Measurements from ENCODE around the gene PIGU. TPM values are rescaled to one million over a fixed set of nuclear protein-coding genes. Genes with fewer than 3 reads are reported as not detected.

PIGU gene
- total RNA-seq, 1 experiment from 2014 or later: 25.1 TPM

- TF ChIP-seq REST (IDR thresholded peaks at IDR 0.05; ENCODE audit: low read depth): no peak
- TF ChIP-seq EGR1 (IDR thresholded peaks at IDR 0.05; ENCODE audit: low read depth): no peak
- TF ChIP-seq MAX (IDR thresholded peaks at IDR 0.05): no peak
These were observed 145.2 kb downstream of the PIGU start (continued) for GRCh38 chr20:34531608-34532265.

- Histone ChIP-seq H3K79me2 (ENCODE audit: insufficient read depth, low read length) (peaks cover 29% of the 10 kb centered on the region), H3K9me2 (ENCODE audit: insufficient read depth) (no peaks in the 10 kb centered on the region)
- CTCF ChIA-PET: no interaction called here
- TF ChIP-seq JUND (IDR thresholded peaks at IDR 0.05) (no peak), SIN3A (IDR thresholded peaks at IDR 0.05; ENCODE audit: low read depth) (no peak), EZH2phosphoT487 (IDR thresholded peaks at IDR 0.05; ENCODE audit: borderline replicate concordance) (no peak), ZNF274 (IDR thresholded peaks at IDR 0.05; ENCODE audit: low read depth, low read length) (no peak), FOSL1 (IDR thresholded peaks at IDR 0.05; ENCODE audit: low read depth) (no peak), CTCF (IDR thresholded peaks at IDR 0.05 in 2 of 3, conservative IDR thresholded peaks at IDR 0.05 in 1 of 3; ENCODE audit: borderline replicate concordance in 1 of 3, insufficient read depth in 1 of 3, low read depth in 2 of 3, low read length in 2 of 3) (no peak), RAD21 (IDR thresholded peaks at IDR 0.05; ENCODE audit: low read depth) (no peak), EZH2 (IDR thresholded peaks at IDR 0.05) (no peak), CBX3 (IDR thresholded peaks at IDR 0.05; ENCODE audit: low read depth) (no peak), ATF3 (IDR thresholded peaks at IDR 0.05) (no peak), ZFX (IDR thresholded peaks at IDR 0.05) (no peak), ZBTB33 (IDR thresholded peaks at IDR 0.05; ENCODE audit: extremely low read depth, insufficient replicate concordance, low read length) (no peak), MAX (IDR thresholded peaks at IDR 0.05) (no peak), YY1 (IDR thresholded peaks at IDR 0.05; ENCODE audit: extremely low read depth, insufficient replicate concordance, low read depth, low read length) (no peak)
These were observed 146.6 kb downstream of the PIGU start for GRCh38 chr20:34530342-34530741.

More at GRCh38 chr20:34530342-34530741, 146.6 kb downstream of the PIGU start:
- Histone ChIP-seq H2AFZ (ENCODE audit: low read depth, low read length, poor library complexity, severe bottlenecking) (no peak overlapping the region), H3K36me3 (ENCODE audit: control insufficient read depth in 1 of 2, insufficient read depth in 2 of 2, low read length in 2 of 2) (peaks cover 16 to 53% of the 10 kb centered on the region in 2 experiments), H3K4me3 (replicated peaks in 1 of 2; ENCODE audit: low read depth in 1 of 2, low read length in 2 of 2) (no peak overlapping the region), H3K27me3 (ENCODE audit: insufficient read depth, low read length) (no peaks in the 10 kb centered on the region), H3K9me3 (ENCODE audit: control insufficient read depth in 1 of 2, insufficient read depth in 1 of 2, low read depth in 1 of 2, low read length in 2 of 2) (no peaks in the 10 kb centered on the region), H3K27ac (ENCODE audit: low read depth, low read length) (no peak overlapping the region), H3K9ac (ENCODE audit: low read length) (no peak overlapping the region), H3K4me2 (ENCODE audit: low read length) (no peak overlapping the region), H4K20me1 (ENCODE audit: insufficient read depth) (no peaks in the 10 kb centered on the region; the same call in 1 of the 2 replicates), H3K4me1 (ENCODE audit: control insufficient read depth in 1 of 2, insufficient read depth in 2 of 2, low read length in 2 of 2) (peaks cover 18% of the 10 kb centered on the region in 2 experiments)
- ATAC-seq (no peak), DNase-seq (ENCODE audit: low read depth, low spot score) (no peak)
- RAD21 ChIA-PET (ENCODE audit: low non-redundant PET in 1 of 2, low total read pairs in 2 of 2, uncharacterized antibody in 2 of 2, unreplicated experiment in 2 of 2): interaction anchor here in 1 of 2 experiments (0.6 kb wide), 1 partner anchor 305 kb away, joined by 3 read pairs; no protein-coding TSS in a partner anchor
- BruUV-seq (replicated peaks): no TSS peak
- POLR2A ChIA-PET: interaction anchor here (0.7 kb wide), 1 partner anchor 8 kb away, joined by 3 read pairs; no protein-coding TSS in a partner anchor
- intact Hi-C loops (cut with micrococcal nuclease): no loop called here
